CD14-positive monocyte (primary cell): ENCODE results near the gene ADAMTS3. TPM values are rescaled to one million over a fixed set of nuclear protein-coding genes. Genes with fewer than 3 reads are reported as not detected.

Experiments used
- DNase-seq, 3 donors: peaks; one replicate each; pipeline ENCODE4 v3.0.0-alpha.2; 2011 to 2022
- H2AFZ ChIP-seq: 2 replicates; pipeline ENCODE4 v1.6.0; 2012; ENCODE audit warnings: mild to moderate bottlenecking, low read depth, low read length, inconsistent platforms; ENCODE audit not compliant: insufficient read depth, poor library complexity, severe bottlenecking
- H3K27ac ChIP-seq, 2 donors: 1 replicate in 1 of 2; 2 replicates in 1 of 2; pipeline ENCODE4 v1.5.1; 2012 to 2013; ENCODE audit warnings: low read length in 2 of 2, control low read depth in 1 of 2, inconsistent platforms in 1 of 2, low read depth in 1 of 2, mild to moderate bottlenecking in 1 of 2
- H3K27me3 ChIP-seq, 2 donors: one replicate each; pipeline versions ENCODE4 v1.6.0 to v1.6.1; 2011 to 2013; ENCODE audit warnings: low read length in 2 of 2; ENCODE audit not compliant: control insufficient read depth in 2 of 2, insufficient read depth in 2 of 2
- H3K36me3 ChIP-seq, 2 donors: replicated peaks in 1 of 2; 1 replicate in 1 of 2; 2 replicates in 1 of 2; pipeline versions ENCODE4 v1.5.1 to v1.6.1; 2012 to 2013; ENCODE audit warnings: low read length in 2 of 2, control low read depth in 1 of 2, inconsistent platforms in 1 of 2, mild to moderate bottlenecking in 1 of 2; ENCODE audit not compliant: insufficient read depth in 2 of 2, control insufficient read depth in 1 of 2
- H3K4me1 ChIP-seq, 2 donors: 1 replicate in 1 of 2; 2 replicates in 1 of 2; pipeline versions ENCODE4 v1.5.1 to v1.6.1; 2012 to 2013; ENCODE audit warnings: low read length in 2 of 2, control low read depth in 1 of 2, inconsistent platforms in 1 of 2, mild to moderate bottlenecking in 1 of 2, moderate library complexity in 1 of 2; ENCODE audit not compliant: insufficient read depth in 2 of 2, control insufficient read depth in 1 of 2
- H3K4me2 ChIP-seq: replicated peaks from 2 replicates; pipeline ENCODE3; 2012; ENCODE audit warnings: low read length, moderate library complexity, mild to moderate bottlenecking; ENCODE audit not compliant: poor library complexity, severe bottlenecking; ENCODE audit errors: extremely low read depth
- H3K4me3 ChIP-seq, 3 experiments: fragments of 200-600 bp in 1 of 3; sonication (generic) in 1 of 3; replicated peaks in 1 of 3; 1 replicate in 2 of 3; 2 replicates in 1 of 3; pipeline ENCODE4 v1.5.1; 2011 to 2013; ENCODE audit warnings: low read length in 3 of 3, mild to moderate bottlenecking in 3 of 3, control low read depth in 2 of 3, low read depth in 2 of 3, inconsistent platforms in 1 of 3, moderate library complexity in 1 of 3
- H3K79me2 ChIP-seq: 2 replicates; pipeline ENCODE4 v1.6.0; 2012; ENCODE audit warnings: mild to moderate bottlenecking, control low read depth, inconsistent platforms, low read length, moderate library complexity; ENCODE audit not compliant: insufficient read depth
- H3K9ac ChIP-seq: 2 replicates; pipeline ENCODE4 v1.6.0; 2017; ENCODE audit warnings: low read length, mild to moderate bottlenecking; ENCODE audit not compliant: insufficient read depth, poor library complexity, severe bottlenecking
- H3K9me3 ChIP-seq, 2 donors: replicated peaks in 1 of 2; 1 replicate in 1 of 2; 2 replicates in 1 of 2; pipeline versions ENCODE4 v1.5.1 to v1.6.1; 2012 to 2013; ENCODE audit warnings: low read length in 2 of 2, control low read depth in 1 of 2; ENCODE audit not compliant: control insufficient read depth in 1 of 2, insufficient read depth in 1 of 2
- H4K20me1 ChIP-seq: 2 replicates; pipeline ENCODE4 v1.6.0; 2012; ENCODE audit warnings: mild to moderate bottlenecking, low read length, control low read depth, moderate library complexity; ENCODE audit not compliant: insufficient read depth
- H3K27ac Mint-ChIP-seq, 7 donors: one replicate each; pipeline ENCODE4 v1.8.0; 2020; ENCODE audit warnings: mild to moderate bottlenecking in 7 of 7, mixed read lengths in 7 of 7, moderate library complexity in 6 of 7, inconsistent platforms in 2 of 7
- H3K27me3 Mint-ChIP-seq, 3 donors: one replicate each; pipeline ENCODE4 v1.8.0; 2021 to 2022; ENCODE audit warnings: low read depth in 3 of 3, mild to moderate bottlenecking in 3 of 3, mixed read lengths in 3 of 3, moderate library complexity in 3 of 3, inconsistent platforms in 1 of 3
- H3K36me3 Mint-ChIP-seq, 2 donors: one replicate each; pipeline ENCODE4 v1.8.0; 2020; ENCODE audit warnings: mixed read lengths in 2 of 2, inconsistent platforms in 1 of 2, mild to moderate bottlenecking in 1 of 2
- H3K4me1 Mint-ChIP-seq: one replicate; pipeline ENCODE4 v1.8.0; 2020; ENCODE audit warnings: mild to moderate bottlenecking, mixed read lengths
- H3K4me3 Mint-ChIP-seq, 2 donors: one replicate each; pipeline ENCODE4 v1.8.0; 2020; ENCODE audit warnings: mild to moderate bottlenecking in 2 of 2, mixed read lengths in 2 of 2, moderate library complexity in 1 of 2
- H3K9me3 Mint-ChIP-seq, 7 donors: one replicate each; pipeline ENCODE4 v1.8.0; 2020 to 2022; ENCODE audit warnings: mixed read lengths in 7 of 7, mild to moderate bottlenecking in 6 of 7, moderate library complexity in 6 of 7, inconsistent platforms in 2 of 7
- CTCF ChIP-seq: fragments of 200-600 bp; IDR thresholded peaks from one replicate; pipeline ENCODE4 v1.8.0; 2022; ENCODE audit warnings: antibody characterized with exemption, mild to moderate bottlenecking
- WGBS: methylation state at CpG from one replicate; pipeline ENCODE4 v1.1.5; 2013; ENCODE audit warnings: missing lambda C conversion rate; ENCODE audit not compliant: insufficient coverage; 5-methylcytosine and 5-hydroxymethylcytosine counted together
- intact Hi-C, 2 donors: fragments of 100-400 bp; cut with micrococcal nuclease; formaldehyde crosslinking; loops; one replicate each; pipeline versions ENCODE4 v1.15.0 to v1.15.1; 2023
- polyA plus RNA-seq, 3 donors: library from polyadenylated mRNA; depleted of rRNA in 1 of 3; unstranded in 2 of 3; stranded (reverse) in 1 of 3; fragments of 300-500 nt in 2 of 3; fragments of >200 nt in 1 of 3; fragmentation: Illumina TruSeq in 2 of 3; gene quantifications; 1 replicate in 2 of 3; 2 replicates in 1 of 3; pipeline ENCODE4 v1.2.3, GENCODE V29; 2012 to 2021

Gene ADAMTS3
- polyA plus RNA-seq, 3 donors, result not detected

DNA sequence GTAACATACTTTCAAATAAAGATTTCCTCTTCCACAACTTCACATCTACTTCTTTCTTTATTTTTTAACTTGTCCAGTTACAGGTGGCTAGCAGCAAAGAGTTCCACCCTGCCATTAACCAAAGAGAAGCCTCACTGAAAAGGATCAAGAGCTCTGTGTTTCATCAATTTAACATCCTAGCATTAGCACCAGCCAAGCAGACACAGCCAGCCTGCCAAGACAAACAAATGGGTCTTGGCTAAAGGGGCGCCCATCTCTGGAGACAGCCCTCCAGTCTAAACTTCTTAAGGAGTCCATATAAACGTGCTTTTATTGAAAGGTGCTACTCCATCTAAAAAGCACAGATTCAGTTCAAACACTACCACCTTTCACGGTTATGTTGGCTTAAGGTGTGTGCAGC is 105.3 kb downstream of the ADAMTS3 start:
- no peaks in the 10 kb centered on the region for H3K4me1 Mint-ChIP-seq
- Histone ChIP-seq H3K4me3 (no peak overlapping the region), H3K27me3 (no peaks in the 10 kb centered on the region), H3K27ac (no peak overlapping the region), H3K9me3 (no peaks in the 10 kb centered on the region), H3K36me3 (no peaks in the 10 kb centered on the region), H2AFZ (no peak overlapping the region), H3K4me2 (no peak overlapping the region), H3K4me1 (no peaks in the 10 kb centered on the region), H3K79me2 (no peaks in the 10 kb centered on the region), H4K20me1 (no peaks in the 10 kb centered on the region), H3K9ac (no peak overlapping the region)
- no peaks in the 10 kb centered on the region for H3K36me3 Mint-ChIP-seq
- peaks cover 0 to 2% (median 0%) of the 10 kb centered on the region in 7 donors for H3K9me3 Mint-ChIP-seq
- H3K4me3 Mint-ChIP-seq, result no peak overlapping the region
- DNase-seq, result no peak
- no peak for TF ChIP-seq CTCF
- H3K27me3 Mint-ChIP-seq, result no peaks in the 10 kb centered on the region
- 96% methylated on average over 3 of the region's 3 CpGs for WGBS
- intact Hi-C loops, result no loop called here
- no peak overlapping the region for H3K27ac Mint-ChIP-seq

DNA sequence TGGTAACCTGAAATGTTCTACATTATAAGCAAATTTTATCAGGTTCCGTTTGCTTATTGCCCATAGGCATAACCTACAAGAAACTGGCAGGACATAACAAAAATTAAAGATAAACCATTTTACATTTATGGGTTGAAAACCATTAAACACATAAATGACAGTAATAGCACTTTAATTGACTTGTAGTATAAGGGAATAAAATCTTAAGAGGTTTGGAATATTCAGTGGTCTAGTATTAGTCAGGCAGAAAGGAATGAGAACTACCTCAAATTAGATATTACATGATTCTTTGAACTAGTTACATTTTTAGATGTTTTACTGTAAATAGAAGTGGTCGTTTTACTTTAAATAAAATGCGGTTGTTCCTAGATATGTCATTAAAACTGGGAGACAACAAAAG is 111.9 kb downstream of the ADAMTS3 start:
- H3K4me1 Mint-ChIP-seq, result no peaks in the 10 kb centered on the region
- Histone ChIP-seq H3K36me3 (no peaks in the 10 kb centered on the region), H3K27me3 (no peaks in the 10 kb centered on the region), H3K4me3 (no peak overlapping the region), H2AFZ (no peak overlapping the region), H3K4me2 (no peak overlapping the region), H3K4me1 (no peaks in the 10 kb centered on the region), H3K9me3 (no peaks in the 10 kb centered on the region), H3K27ac (no peak overlapping the region), H3K9ac (no peak overlapping the region), H3K79me2 (no peaks in the 10 kb centered on the region), H4K20me1 (no peaks in the 10 kb centered on the region)
- H3K27me3 Mint-ChIP-seq, result no peaks in the 10 kb centered on the region
- TF ChIP-seq CTCF, result no peak
- H3K27ac Mint-ChIP-seq, result no peak overlapping the region
- no peak for DNase-seq
- no CpG with 5 or more reads among the region's 3 CpGs for WGBS
- intact Hi-C loops, result no loop called here
- H3K9me3 Mint-ChIP-seq, result peaks cover 0 to 2% (median 0%) of the 10 kb centered on the region in 7 donors
- H3K36me3 Mint-ChIP-seq, result no peaks in the 10 kb centered on the region
- no peak overlapping the region for H3K4me3 Mint-ChIP-seq
